NT2/D1 (cell line): ENCODE results near the gene PLCB1.

Source experiments
- DNase-seq: peaks from one replicate; pipeline ENCODE4 v3.0.0-alpha.2; 2011; ENCODE audit warnings: low read depth, low spot score
- H3K27me3 ChIP-seq: 2 replicates; pipeline ENCODE4 v1.6.0; 2011; ENCODE audit warnings: mild to moderate bottlenecking; ENCODE audit not compliant: insufficient read length, insufficient read depth
- H3K36me3 ChIP-seq: 2 replicates; pipeline ENCODE4 v1.6.1; 2011; ENCODE audit warnings: mild to moderate bottlenecking, low read length, mixed read lengths; ENCODE audit not compliant: insufficient read depth, insufficient read length
- H3K4me1 ChIP-seq: 2 replicates; pipeline ENCODE4 v1.5.1; 2011; ENCODE audit not compliant: insufficient read depth, insufficient read length
- H3K4me3 ChIP-seq: 2 replicates; pipeline ENCODE4 v1.5.1; 2011; ENCODE audit warnings: low read depth; ENCODE audit not compliant: insufficient read length
- H3K9ac ChIP-seq: 2 replicates; pipeline ENCODE4 v1.6.0; 2011; ENCODE audit warnings: low read depth; ENCODE audit not compliant: insufficient read length
- H3K9me3 ChIP-seq: 2 replicates; pipeline ENCODE4 v1.5.1; 2011; ENCODE audit warnings: mild to moderate bottlenecking, low read length; ENCODE audit not compliant: insufficient read depth
- SUZ12 ChIP-seq: IDR thresholded peaks from 2 replicates; pipeline ENCODE4 v1.6.1; 2011; ENCODE audit not compliant: insufficient read length, insufficient read depth; ENCODE audit errors: extremely low read depth
- YY1 ChIP-seq: IDR thresholded peaks from 2 replicates; pipeline ENCODE4 v1.6.1; 2011; ENCODE audit not compliant: insufficient read length, insufficient read depth
- ZNF274 ChIP-seq: IDR thresholded peaks from 2 replicates; pipeline ENCODE4 v1.6.1; 2011; ENCODE audit warnings: mild to moderate bottlenecking, low read depth, low read length

PLCB1 gene

DNA sequence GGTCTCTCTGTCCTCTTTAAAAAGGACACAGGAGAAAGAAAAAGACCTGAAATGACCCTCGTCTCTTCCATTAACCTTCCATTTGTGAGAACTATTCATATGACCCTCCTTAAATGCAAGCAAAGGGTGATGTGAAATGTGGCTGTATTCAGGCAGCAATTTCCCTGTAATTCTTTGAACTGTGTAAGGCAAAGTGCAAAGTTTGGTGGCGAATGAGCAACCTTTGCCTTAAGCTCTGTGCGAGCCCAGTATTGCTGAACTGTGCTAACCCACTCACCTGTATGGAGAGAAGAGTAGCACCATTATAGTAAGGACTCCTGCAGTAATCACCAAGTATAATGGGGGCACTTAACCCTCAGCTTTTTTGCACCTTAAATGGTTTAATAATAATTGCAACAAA lies 223.4 kb downstream of the PLCB1 start:
- no peak overlapping the region for H3K4me3 ChIP-seq
- no peak overlapping the region for H3K9ac ChIP-seq
- H3K36me3 ChIP-seq: no peaks in the 10 kb centered on the region
- DNase-seq: no peak
- no peaks in the 10 kb centered on the region for H3K9me3 ChIP-seq
- peaks cover 2% of the 10 kb centered on the region for H3K4me1 ChIP-seq
- no peaks in the 10 kb centered on the region for H3K27me3 ChIP-seq
- TF ChIP-seq ZNF274: no peak
- no peak for TF ChIP-seq SUZ12
- TF ChIP-seq YY1: no peak

DNA sequence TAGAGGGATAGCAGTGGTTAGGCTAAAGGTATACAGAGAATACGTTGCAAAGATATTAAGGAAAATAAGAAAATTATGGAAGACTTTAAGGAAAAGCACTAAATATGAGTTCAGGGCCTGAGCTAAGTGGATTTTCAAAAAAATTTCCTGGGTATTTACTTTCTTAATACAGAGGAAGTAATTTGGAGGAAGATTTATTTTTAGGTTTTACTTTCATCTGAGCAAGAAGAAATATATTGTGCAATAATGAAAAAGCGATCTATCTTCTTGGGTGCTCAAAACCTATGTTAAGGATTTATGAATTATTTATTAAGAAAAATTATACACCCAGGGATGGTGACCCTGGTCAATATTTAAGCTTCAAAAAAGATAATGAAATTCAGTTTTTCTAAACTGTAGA lies 224.7 kb downstream of the PLCB1 start:
- no peaks in the 10 kb centered on the region for H3K9me3 ChIP-seq
- no peak for TF ChIP-seq ZNF274
- no peak for TF ChIP-seq SUZ12
- TF ChIP-seq YY1: no peak
- H3K36me3 ChIP-seq: no peaks in the 10 kb centered on the region
- H3K4me1 ChIP-seq: peaks cover 2% of the 10 kb centered on the region
- no peak overlapping the region for H3K9ac ChIP-seq
- H3K4me3 ChIP-seq: no peak overlapping the region
- H3K27me3 ChIP-seq: no peaks in the 10 kb centered on the region
- no peak for DNase-seq

DNA sequence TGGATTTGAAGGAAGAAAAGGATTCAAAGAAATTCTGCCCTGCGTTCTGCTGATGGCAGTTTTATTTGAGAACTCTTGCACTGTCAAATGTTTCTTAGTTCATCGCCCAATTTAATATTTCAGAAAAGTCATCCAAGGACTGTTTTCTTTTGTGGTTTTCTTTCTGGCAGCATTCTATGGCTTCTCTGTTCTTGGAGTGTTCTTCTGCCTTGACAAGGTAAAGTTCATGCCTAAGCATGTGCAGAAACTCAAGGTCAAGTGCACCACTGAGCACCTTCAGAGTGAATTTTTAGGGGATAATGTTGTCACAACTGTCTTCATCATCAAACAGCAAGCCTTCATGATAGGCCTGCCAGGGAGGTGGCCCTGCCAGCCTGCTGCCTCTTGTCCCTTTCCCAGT lies 225.6 kb downstream of the PLCB1 start:
- Histone ChIP-seq H3K4me1 (peaks cover 2% of the 10 kb centered on the region), H3K36me3 (no peaks in the 10 kb centered on the region), H3K9me3 (no peaks in the 10 kb centered on the region), H3K27me3 (no peaks in the 10 kb centered on the region), H3K9ac (no peak overlapping the region), H3K4me3 (no peak overlapping the region)
- DNase-seq: no peak
- TF ChIP-seq SUZ12: no peak
- TF ChIP-seq YY1: no peak
- TF ChIP-seq ZNF274: no peak

DNA sequence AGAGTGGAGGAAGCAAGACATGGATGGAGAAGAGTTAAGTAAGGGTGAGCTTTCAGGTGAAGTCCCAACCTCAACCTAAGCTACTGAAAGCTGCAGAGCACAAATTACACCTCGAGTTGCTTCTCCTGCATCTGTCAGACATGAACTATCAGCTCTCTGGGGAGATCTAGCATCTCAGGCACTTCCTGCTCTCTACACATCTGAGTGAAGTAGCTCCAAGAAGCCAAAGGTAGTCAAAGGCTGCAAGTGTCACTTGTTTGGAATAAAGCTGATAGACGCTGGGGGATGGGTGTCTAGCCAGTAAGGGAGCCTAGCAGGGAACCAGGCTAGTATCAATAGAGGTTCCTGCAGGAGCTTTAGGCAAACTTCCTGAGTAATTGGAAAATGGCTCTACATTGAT lies 228.0 kb downstream of the PLCB1 start:
- DNase-seq: no peak
- H3K9ac ChIP-seq: no peak overlapping the region
- H3K4me3 ChIP-seq: no peak overlapping the region
- no peaks in the 10 kb centered on the region for H3K36me3 ChIP-seq
- H3K4me1 ChIP-seq: peaks cover 2% of the 10 kb centered on the region
- TF ChIP-seq ZNF274: no peak
- TF ChIP-seq SUZ12: no peak
- TF ChIP-seq YY1: no peak
- no peaks in the 10 kb centered on the region for H3K9me3 ChIP-seq
- H3K27me3 ChIP-seq: no peaks in the 10 kb centered on the region

DNA sequence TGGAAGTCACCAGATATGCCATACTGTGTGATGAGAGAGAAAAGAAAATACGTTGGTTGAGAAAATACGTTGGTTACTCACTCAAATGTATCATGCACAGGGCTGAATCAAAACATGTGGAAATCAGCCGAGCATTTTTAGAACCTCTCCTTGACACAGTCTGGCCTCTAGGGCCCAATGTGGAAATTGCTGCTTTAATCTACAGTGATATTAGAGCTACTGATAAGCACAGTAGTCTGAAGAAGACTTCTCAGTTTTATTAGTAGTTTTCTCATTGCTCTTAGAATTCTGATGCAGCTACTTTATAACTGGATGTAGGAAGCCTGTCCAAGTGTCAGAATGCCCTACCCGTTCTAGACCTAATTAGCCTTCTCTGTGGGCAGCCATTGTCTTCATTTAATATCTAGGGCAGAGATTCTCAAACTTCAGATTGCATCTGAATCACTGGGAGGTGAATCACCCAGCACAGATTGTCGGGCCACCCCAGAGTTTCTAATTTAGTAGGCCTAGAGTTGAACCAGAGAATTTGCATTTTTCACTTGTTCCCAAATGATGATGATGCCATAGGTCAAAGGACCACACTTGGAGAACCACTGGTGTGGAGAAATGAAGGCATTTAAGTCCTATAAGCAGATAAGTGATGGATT lies 229.1 kb downstream of the PLCB1 start:
- Histone ChIP-seq H3K27me3 (no peaks in the 10 kb centered on the region), H3K9ac (no peak overlapping the region), H3K9me3 (no peaks in the 10 kb centered on the region), H3K4me3 (no peak overlapping the region), H3K36me3 (no peaks in the 10 kb centered on the region), H3K4me1 (peaks cover 2% of the 10 kb centered on the region)
- no peak for DNase-seq
- TF ChIP-seq YY1: no peak
- TF ChIP-seq ZNF274: no peak
- TF ChIP-seq SUZ12: no peak

DNA sequence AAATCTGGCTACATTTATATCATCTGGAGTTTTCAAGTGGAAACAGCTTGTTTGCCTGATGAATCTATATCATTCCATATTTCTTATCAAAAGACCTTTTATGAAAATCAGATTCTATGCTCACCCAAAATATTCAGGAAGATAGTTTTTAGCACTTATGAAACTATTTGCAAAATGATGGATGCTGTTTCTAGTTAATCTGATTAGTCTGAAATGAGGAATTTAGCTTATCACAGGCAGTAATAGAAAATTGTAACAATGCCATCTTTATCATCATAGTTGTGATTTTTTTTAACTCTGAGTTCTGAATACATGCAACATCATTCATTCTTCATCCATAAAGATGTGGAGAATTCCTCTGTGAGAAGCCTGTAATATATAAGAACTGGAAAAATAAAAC lies 229.7 kb downstream of the PLCB1 start:
- no peaks in the 10 kb centered on the region for H3K9me3 ChIP-seq
- H3K27me3 ChIP-seq: no peaks in the 10 kb centered on the region
- H3K4me1 ChIP-seq: peaks cover 2% of the 10 kb centered on the region
- H3K4me3 ChIP-seq: no peak overlapping the region
- no peak for DNase-seq
- no peak overlapping the region for H3K9ac ChIP-seq
- H3K36me3 ChIP-seq: no peaks in the 10 kb centered on the region
- no peak for TF ChIP-seq ZNF274
- no peak for TF ChIP-seq SUZ12
- TF ChIP-seq YY1: no peak

DNA sequence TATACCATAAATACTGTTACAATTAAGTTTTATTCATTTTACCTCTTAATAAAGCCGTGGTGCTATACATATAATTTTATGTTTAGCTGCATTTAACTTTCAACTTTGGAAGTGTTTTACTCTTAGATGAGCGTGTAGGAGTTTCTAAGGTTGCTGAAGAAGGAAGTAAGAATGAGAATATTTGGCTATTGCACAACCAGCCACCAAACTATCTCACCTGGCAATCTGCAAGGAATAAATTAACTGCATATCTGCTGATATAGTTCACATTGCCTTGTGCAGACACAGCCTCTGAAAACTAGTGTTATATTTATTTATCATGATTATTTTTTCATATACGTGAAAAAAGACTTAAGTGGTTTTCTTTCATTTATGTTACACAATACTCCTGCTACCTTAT lies 230.4 kb downstream of the PLCB1 start:
- Histone ChIP-seq H3K9me3 (no peaks in the 10 kb centered on the region), H3K4me3 (no peak overlapping the region), H3K9ac (no peak overlapping the region), H3K4me1 (peaks cover 2% of the 10 kb centered on the region), H3K36me3 (no peaks in the 10 kb centered on the region), H3K27me3 (no peaks in the 10 kb centered on the region)
- DNase-seq: no peak
- TF ChIP-seq YY1 (no peak), SUZ12 (no peak), ZNF274 (no peak)
